OCI-LY7 (cell line): Measurements from ENCODE around the gene RAB40C.

Experiments
- EZH2phosphoT487 ChIP-seq: fragments of 200-600 bp; sonication (generic); IDR thresholded peaks from 2 replicates; pipeline ENCODE4 v1.6.1; 2018; ENCODE audit warnings: low read depth, borderline replicate concordance, mild to moderate bottlenecking, mixed run types, antibody characterized with exemption, low read length, moderate library complexity, mixed read lengths
- TF ChIP-seq, protein P1 (sequence below): fragments of 200-600 bp; sonication (generic); conservative IDR thresholded peaks from 2 replicates; pipeline ENCODE4 v1.5.1; 2014; ENCODE audit warnings: mild to moderate bottlenecking, antibody characterized with exemption, low read length, moderate library complexity, mixed read lengths

DNA sequence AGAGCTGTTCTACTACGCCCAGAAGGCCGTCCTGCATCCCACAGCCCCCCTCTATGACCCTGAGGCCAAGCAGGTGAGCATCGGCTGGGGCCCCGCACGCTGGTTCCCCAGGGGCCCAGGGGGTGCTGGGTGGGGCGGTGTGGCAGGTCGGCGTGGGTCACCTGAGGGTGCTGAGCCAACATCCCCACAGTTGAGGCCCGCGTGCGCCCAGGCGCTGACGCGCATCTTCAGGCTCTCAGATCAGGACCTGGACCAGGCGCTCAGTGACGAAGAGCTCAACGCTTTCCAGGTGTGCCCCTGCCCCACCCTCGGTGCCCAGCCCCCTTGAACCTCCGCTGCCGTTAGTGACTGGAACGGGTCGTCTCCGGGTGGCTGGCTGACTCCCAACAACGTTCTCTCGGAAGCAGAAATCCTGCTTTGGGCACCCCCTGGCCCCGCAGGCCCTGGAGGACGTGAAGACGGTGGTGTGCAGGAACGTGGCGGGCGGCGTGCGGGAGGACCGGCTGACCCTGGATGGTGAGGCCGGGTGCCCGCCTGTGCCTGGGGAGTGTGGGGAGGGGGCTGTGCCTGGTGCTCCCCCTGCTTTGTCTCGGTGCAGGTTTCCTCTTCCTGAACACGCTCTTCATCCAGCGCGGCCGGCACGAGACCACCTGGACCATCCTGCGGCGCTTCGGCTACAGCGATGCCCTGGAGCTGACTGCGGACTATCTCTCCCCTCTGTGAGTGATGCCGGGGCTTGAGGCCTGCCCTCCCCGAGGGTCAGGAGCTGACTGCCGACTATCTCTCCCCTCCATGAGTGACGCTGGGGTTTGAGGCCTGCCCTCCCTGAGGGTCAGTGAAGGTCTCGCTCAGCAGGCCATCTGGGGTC, 80.9 kb downstream of the RAB40C start:
- TF ChIP-seq, protein P1, sequence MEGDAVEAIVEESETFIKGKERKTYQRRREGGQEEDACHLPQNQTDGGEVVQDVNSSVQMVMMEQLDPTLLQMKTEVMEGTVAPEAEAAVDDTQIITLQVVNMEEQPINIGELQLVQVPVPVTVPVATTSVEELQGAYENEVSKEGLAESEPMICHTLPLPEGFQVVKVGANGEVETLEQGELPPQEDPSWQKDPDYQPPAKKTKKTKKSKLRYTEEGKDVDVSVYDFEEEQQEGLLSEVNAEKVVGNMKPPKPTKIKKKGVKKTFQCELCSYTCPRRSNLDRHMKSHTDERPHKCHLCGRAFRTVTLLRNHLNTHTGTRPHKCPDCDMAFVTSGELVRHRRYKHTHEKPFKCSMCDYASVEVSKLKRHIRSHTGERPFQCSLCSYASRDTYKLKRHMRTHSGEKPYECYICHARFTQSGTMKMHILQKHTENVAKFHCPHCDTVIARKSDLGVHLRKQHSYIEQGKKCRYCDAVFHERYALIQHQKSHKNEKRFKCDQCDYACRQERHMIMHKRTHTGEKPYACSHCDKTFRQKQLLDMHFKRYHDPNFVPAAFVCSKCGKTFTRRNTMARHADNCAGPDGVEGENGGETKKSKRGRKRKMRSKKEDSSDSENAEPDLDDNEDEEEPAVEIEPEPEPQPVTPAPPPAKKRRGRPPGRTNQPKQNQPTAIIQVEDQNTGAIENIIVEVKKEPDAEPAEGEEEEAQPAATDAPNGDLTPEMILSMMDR: no peak
- no peak for TF ChIP-seq EZH2phosphoT487
